GM23248 (cell line): Measurements from ENCODE around the gene PSMC3. TPM values are rescaled to one million over a fixed set of nuclear protein-coding genes. Genes with fewer than 3 reads are reported as not detected.

Experiments
- DNase-seq: peaks from one replicate; pipeline ENCODE4 v3.0.0-alpha.2; 2015
- H2AFZ ChIP-seq: fragments of 200-600 bp; sonication (generic); 2 replicates; pipeline ENCODE4 v1.6.1; 2016; ENCODE audit warnings: antibody characterized with exemption
- H3F3A ChIP-seq: fragments of 200-600 bp; sonication (generic); 2 replicates; pipeline ENCODE4 v1.6.1; 2016; ENCODE audit warnings: mild to moderate bottlenecking, antibody characterized with exemption, mixed run types; ENCODE audit not compliant: insufficient read depth
- H3K27ac ChIP-seq: fragments of 200-600 bp; sonication (generic); 2 replicates; pipeline ENCODE4 v1.5.1; 2016; ENCODE audit warnings: mild to moderate bottlenecking
- H3K27me3 ChIP-seq: fragments of 200-600 bp; sonication (generic); replicated peaks from 2 replicates; pipeline ENCODE4 v1.6.1; 2016; ENCODE audit warnings: mild to moderate bottlenecking; ENCODE audit not compliant: insufficient read depth
- H3K36me3 ChIP-seq: fragments of 200-600 bp; sonication (generic); 2 replicates; pipeline ENCODE4 v1.6.1; 2016; ENCODE audit warnings: low read depth, mild to moderate bottlenecking
- H3K4me1 ChIP-seq: fragments of 200-600 bp; sonication (generic); 2 replicates; pipeline ENCODE4 v1.6.1; 2016; ENCODE audit warnings: mild to moderate bottlenecking; ENCODE audit not compliant: insufficient read depth
- H3K4me2 ChIP-seq: fragments of 200-600 bp; sonication (generic); one replicate; pipeline ENCODE4 v1.6.1; 2016; ENCODE audit warnings: mild to moderate bottlenecking; ENCODE audit not compliant: unreplicated experiment
- H3K4me3 ChIP-seq: fragments of 200-600 bp; sonication (generic); 2 replicates; pipeline ENCODE4 v1.5.1; 2016; ENCODE audit warnings: mild to moderate bottlenecking
- H3K79me2 ChIP-seq: fragments of 200-600 bp; sonication (generic); 2 replicates; pipeline ENCODE4 v1.6.1; 2016; ENCODE audit warnings: mild to moderate bottlenecking; ENCODE audit not compliant: insufficient read depth
- H3K9ac ChIP-seq: fragments of 200-600 bp; sonication (generic); 2 replicates; pipeline ENCODE4 v1.6.1; 2016; ENCODE audit warnings: mild to moderate bottlenecking
- H3K9me2 ChIP-seq: fragments of 200-600 bp; sonication (generic); 2 replicates; pipeline ENCODE4 v1.6.1; 2016; ENCODE audit warnings: mixed run types, mild to moderate bottlenecking, moderate library complexity; ENCODE audit not compliant: insufficient read depth
- H3K9me3 ChIP-seq: fragments of 200-600 bp; sonication (generic); one replicate; pipeline ENCODE4 v1.6.1; 2017; ENCODE audit warnings: low read depth
- H4K20me1 ChIP-seq: fragments of 200-600 bp; sonication (generic); 2 replicates; pipeline ENCODE4 v1.6.0; 2016; ENCODE audit not compliant: insufficient read depth
- EZH2 ChIP-seq: fragments of 200-600 bp; sonication (generic); IDR thresholded peaks from 2 replicates; pipeline ENCODE4 v1.6.1; 2018; ENCODE audit warnings: antibody characterized with exemption, mild to moderate bottlenecking; ENCODE audit not compliant: insufficient read depth, poor library complexity, severe bottlenecking
- EZH2phosphoT487 ChIP-seq: fragments of 200-600 bp; sonication (generic); IDR thresholded peaks from 2 replicates; pipeline ENCODE4 v1.6.1; 2018; ENCODE audit warnings: antibody characterized with exemption, moderate library complexity, mild to moderate bottlenecking, low read depth; ENCODE audit not compliant: insufficient read depth
- WGBS, 2 experiments: methylation state at CpG; one replicate each; pipeline ENCODE4 v1.1.6; 2015 to 2017; ENCODE audit warnings: low lambda C conversion rate in 2 of 2, low coverage in 1 of 2; ENCODE audit errors: missing lambda C conversion rate in 2 of 2; 5-methylcytosine and 5-hydroxymethylcytosine counted together
- in situ Hi-C: fragments of 300-500 bp; cut with MboI; formaldehyde crosslinking; loops from 2 replicates; pipeline ENCODE4 v1.15.0; 2020
- polyA plus RNA-seq: library from polyadenylated mRNA; unstranded; fragments of >200 nt; fragmentation: Nextera tagmentation; extraction: Ambion mirVana; gene quantifications from 2 replicates; pipeline ENCODE4 v1.2.1, GENCODE V29; 2016
- total RNA-seq: library from RNA; depleted of rRNA; stranded (reverse); fragments of >200 nt; shearing (Covaris generic); gene quantifications from 2 replicates; pipeline ENCODE4 v1.2.3, GENCODE V29; 2014

The PSMC3 gene
- total and polyA plus RNA-seq, 2 experiments from 2014 or later: 151 to 212 TPM

DNA sequence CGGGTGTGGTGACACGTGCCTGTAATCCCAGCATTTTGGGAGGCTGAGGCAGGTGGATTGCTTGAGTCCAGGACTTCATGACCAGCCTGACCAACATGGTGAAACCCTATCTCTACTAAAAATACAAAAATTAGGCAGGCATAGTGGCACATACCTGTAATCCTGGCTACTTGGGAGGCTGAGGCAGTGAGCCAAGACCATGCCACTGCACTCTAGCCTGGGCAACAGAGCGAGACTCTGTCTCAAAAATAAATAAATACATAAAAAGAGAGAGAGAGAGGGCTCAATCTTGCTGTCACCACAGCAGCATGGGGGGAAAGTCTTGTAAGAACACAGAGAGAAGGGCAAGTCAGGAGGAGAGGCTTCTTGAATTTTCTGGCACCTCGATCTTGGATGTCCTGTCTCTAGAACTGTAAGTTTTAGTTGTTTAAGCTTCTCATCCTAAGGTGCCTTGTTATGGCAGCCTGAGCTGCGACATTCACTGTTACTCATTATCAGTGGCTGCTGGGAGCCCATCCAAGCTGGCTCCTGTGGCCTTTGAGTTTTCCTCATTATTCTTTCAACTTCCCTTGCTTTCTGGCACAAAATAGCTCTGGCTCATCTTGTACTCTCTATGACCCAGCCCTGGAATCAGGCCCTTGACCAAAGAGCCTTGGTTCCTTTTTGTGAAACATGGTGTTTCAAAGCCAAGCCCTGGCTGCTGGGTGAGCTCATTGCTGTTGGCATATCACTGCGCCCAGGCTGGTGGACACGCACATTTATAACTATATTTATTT is 8.0 kb upstream of the PSMC3 start:
- H3F3A ChIP-seq: peaks cover 13% of the 10 kb centered on the region
- no peaks in the 10 kb centered on the region for H4K20me1 ChIP-seq
- H3K9me3 ChIP-seq: no peaks in the 10 kb centered on the region
- peak; percentile 96 for DNase-seq
- in situ Hi-C loops: no loop called here
- WGBS, 2 experiments: 29 to 31% methylated on average over 7 of the region's 7 CpGs
- no peaks in the 10 kb centered on the region for H3K36me3 ChIP-seq
- H3K9ac ChIP-seq: 0 out of 2 replicates have a peak overlapping the region, but pooled peaks have one; percentile 50
- H3K4me2 ChIP-seq: peak overlapping the region; percentile 46
- no peak overlapping the region for H3K4me3 ChIP-seq
- no peaks in the 10 kb centered on the region for H3K27me3 ChIP-seq
- TF ChIP-seq EZH2phosphoT487 (no peak), EZH2 (no peak)
- H2AFZ ChIP-seq: no peak overlapping the region
- no peaks in the 10 kb centered on the region for H3K9me2 ChIP-seq
- H3K79me2 ChIP-seq: no peaks in the 10 kb centered on the region
- peaks cover 10% of the 10 kb centered on the region for H3K4me1 ChIP-seq
- peak overlapping the region; percentile 83 for H3K27ac ChIP-seq

DNA sequence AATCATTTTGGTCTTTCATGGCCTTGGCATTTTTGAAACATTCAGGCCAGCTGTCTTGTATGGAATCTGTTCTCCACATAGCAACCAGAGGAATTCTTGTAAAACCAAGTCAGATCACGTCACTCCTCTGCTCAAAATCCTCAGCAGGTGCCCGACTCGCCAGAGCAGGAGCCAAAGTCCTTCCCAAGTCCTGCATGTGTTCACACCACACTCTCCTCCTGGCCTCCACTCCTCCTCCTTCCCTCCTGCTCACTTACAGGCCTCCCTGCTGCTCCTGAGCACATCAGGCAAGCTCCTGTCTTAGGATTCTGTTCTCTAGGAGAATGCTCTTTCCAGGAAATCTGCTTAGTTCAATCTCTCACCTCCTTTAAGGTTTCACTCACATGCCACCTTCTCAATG is 6.9 kb upstream of the PSMC3 start:
- H2AFZ ChIP-seq: no peak overlapping the region
- in situ Hi-C loops: no loop called here
- no peak overlapping the region for H3K27ac ChIP-seq
- TF ChIP-seq EZH2phosphoT487: no peak
- TF ChIP-seq EZH2: no peak
- H3K4me3 ChIP-seq: no peak overlapping the region
- peaks cover 13% of the 10 kb centered on the region for H3F3A ChIP-seq
- H3K4me2 ChIP-seq: no peak overlapping the region
- H4K20me1 ChIP-seq: no peaks in the 10 kb centered on the region
- no peaks in the 10 kb centered on the region for H3K36me3 ChIP-seq
- WGBS, 2 experiments: 92 to 94% methylated on average over 3 of the region's 3 CpGs
- peaks cover 10% of the 10 kb centered on the region for H3K4me1 ChIP-seq
- H3K27me3 ChIP-seq: no peaks in the 10 kb centered on the region
- no peaks in the 10 kb centered on the region for H3K79me2 ChIP-seq
- DNase-seq: no peak
- H3K9me3 ChIP-seq: no peaks in the 10 kb centered on the region
- no peak overlapping the region for H3K9ac ChIP-seq
- H3K9me2 ChIP-seq: no peaks in the 10 kb centered on the region

DNA sequence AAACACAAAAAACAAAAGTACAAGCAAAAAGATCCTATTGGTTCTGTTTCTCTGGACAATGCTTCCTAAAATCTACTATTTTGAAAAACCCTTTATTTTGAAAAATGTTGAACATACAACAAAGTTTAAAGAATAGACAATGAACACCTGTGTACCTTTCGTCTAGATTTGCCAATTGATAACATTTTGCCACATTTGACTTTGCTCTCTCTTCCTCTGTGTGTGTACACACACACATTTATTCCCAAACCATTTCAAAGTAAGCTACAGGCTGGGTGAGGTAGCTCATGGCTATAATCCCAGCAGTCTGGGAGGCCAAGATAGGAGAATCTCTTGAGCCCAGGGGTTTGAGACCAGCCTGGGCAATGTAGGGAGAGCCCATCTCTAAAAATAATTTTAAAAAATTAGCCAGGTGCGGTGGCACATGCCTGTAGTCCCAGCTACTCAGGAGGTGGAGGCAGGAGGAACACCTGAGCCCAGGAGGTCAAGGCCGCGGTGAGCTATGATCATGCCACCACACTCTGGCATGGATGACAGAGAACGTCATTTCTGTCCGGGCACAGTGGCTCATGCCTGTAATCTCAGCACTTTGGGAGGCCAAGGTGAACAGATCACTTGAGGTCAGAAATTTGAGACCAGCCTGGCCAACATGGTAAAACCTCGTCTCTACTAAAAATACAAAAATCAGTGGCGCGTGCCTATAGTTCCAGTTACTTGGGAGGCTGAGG is 5.3 kb upstream of the PSMC3 start:
- 91% methylated on average over 9 of the region's 9 CpGs for WGBS, 2 experiments

DNA sequence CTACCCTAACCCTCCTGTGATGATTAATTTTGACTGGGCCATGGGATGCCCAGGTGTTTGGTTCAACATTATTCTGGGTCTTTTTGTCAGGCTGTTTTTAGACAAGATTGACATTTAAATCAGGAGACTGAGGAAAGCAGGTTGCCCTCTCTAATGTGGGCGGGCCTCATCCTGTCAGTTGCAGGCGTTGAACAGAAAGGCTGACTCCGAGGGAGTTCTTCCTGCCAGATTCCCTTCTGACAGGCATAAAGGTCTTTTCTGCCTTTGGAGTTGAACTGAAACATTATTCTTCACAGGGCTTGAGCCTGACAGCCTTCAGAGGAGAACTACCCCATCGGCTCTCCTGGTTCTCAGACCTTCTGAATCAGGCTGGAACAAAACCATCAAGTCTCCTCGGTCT is 4.3 kb upstream of the PSMC3 start:
- no peak overlapping the region for H3K4me3 ChIP-seq
- peaks cover 16% of the 10 kb centered on the region for H3F3A ChIP-seq
- H2AFZ ChIP-seq: no peak overlapping the region
- in situ Hi-C loops: no loop called here
- no peaks in the 10 kb centered on the region for H3K9me3 ChIP-seq
- H3K9me2 ChIP-seq: no peaks in the 10 kb centered on the region
- H3K36me3 ChIP-seq: no peaks in the 10 kb centered on the region
- 66 to 70% methylated on average over 5 of the region's 5 CpGs for WGBS, 2 experiments
- H4K20me1 ChIP-seq: no peaks in the 10 kb centered on the region
- H3K9ac ChIP-seq: no peak overlapping the region
- no peaks in the 10 kb centered on the region for H3K27me3 ChIP-seq
- H3K27ac ChIP-seq: no peak overlapping the region
- TF ChIP-seq EZH2phosphoT487 (no peak), EZH2 (no peak)
- peaks cover 10% of the 10 kb centered on the region for H3K4me1 ChIP-seq
- peaks cover 7% of the 10 kb centered on the region for H3K79me2 ChIP-seq
- no peak overlapping the region for H3K4me2 ChIP-seq
- DNase-seq: no peak

More for the DNA sequence above, 5.3 kb upstream of the PSMC3 start:
- Histone ChIP-seq H2AFZ (no peak overlapping the region), H3K36me3 (no peaks in the 10 kb centered on the region), H3K79me2 (no peaks in the 10 kb centered on the region), H3F3A (peaks cover 19% of the 10 kb centered on the region), H3K9me2 (no peaks in the 10 kb centered on the region), H3K4me2 (no peak overlapping the region), H3K9me3 (no peaks in the 10 kb centered on the region), H4K20me1 (no peaks in the 10 kb centered on the region), H3K4me3 (no peak overlapping the region), H3K27me3 (no peaks in the 10 kb centered on the region), H3K9ac (no peak overlapping the region), H3K4me1 (peaks cover 10% of the 10 kb centered on the region), H3K27ac (no peak overlapping the region)
- TF ChIP-seq EZH2phosphoT487 (no peak), EZH2 (no peak)
- in situ Hi-C loops: no loop called here
- no peak for DNase-seq
